Skeletal muscle tissue (tissue), 4 donors: ENCODE data around the gene GRM1. TPM values are rescaled to one million over a fixed set of nuclear protein-coding genes. Genes with fewer than 3 reads are reported as not detected.
"Not testable (repeated sequence)": the region's sequence is repeated elsewhere in the genome, so short reads cannot be mapped to it uniquely, and the experiment has no call there.

ENCODE experiments used
- H3K27ac ChIP-seq: one replicate; pipeline ENCODE4 v1.7.0; 2013; ENCODE audit warnings: mild to moderate bottlenecking, low read depth, low read length, inconsistent platforms
- H3K27me3 ChIP-seq, 3 donors: one replicate each; pipeline ENCODE4 v1.7.0; 2013; ENCODE audit warnings: low read length in 3 of 3; ENCODE audit not compliant: control insufficient read depth in 3 of 3, insufficient read depth in 3 of 3
- H3K36me3 ChIP-seq, 3 donors: one replicate each; pipeline ENCODE4 v1.7.0; 2013; ENCODE audit warnings: low read length in 3 of 3; ENCODE audit not compliant: control insufficient read depth in 3 of 3, insufficient read depth in 3 of 3
- H3K4me1 ChIP-seq, 3 donors: one replicate each; pipeline ENCODE4 v1.7.0; 2013; ENCODE audit warnings: low read length in 3 of 3, mild to moderate bottlenecking in 3 of 3; ENCODE audit not compliant: control insufficient read depth in 3 of 3, insufficient read depth in 3 of 3
- H3K4me3 ChIP-seq, 3 donors: one replicate each; pipeline ENCODE4 v1.7.0; 2013; ENCODE audit warnings: low read length in 3 of 3
- H3K9ac ChIP-seq, 3 donors: one replicate each; pipeline ENCODE4 v1.7.0; 2013; ENCODE audit warnings: low read length in 3 of 3, mild to moderate bottlenecking in 3 of 3, moderate library complexity in 2 of 3, low read depth in 1 of 3
- H3K9me3 ChIP-seq, 3 donors: one replicate each; pipeline ENCODE4 v1.7.0; 2013; ENCODE audit warnings: low read length in 3 of 3; ENCODE audit not compliant: control insufficient read depth in 3 of 3
- total RNA-seq: library from RNA; depleted of rRNA; stranded (reverse); fragments of >200 nt; gene quantifications from one replicate; pipeline ENCODE4 v1.2.3, GENCODE V29; 2014
- donor health status: Osteomylitis.

The GRM1 gene
- total RNA-seq, 1 donor from 2014 or later = under 0.01 TPM

DNA sequence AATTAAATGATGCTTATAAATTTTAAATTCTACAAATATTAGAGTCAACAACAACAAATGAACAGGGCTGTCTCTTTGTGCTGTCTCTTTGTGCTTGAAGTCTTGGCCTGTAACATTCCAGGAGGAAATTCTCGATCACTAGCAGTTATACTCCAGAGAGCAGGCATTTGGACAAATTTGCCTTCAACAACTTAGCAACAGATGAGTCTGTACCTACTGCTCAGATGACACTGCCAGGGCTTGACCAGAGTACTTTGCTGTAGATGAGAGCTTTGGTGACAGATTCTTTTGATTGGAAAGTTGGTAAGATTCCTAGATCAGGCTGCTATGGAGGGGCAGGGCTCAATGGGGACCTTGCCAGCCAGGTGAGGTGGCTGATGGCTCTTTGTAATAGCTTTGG, 217.2 kb downstream of the GRM1 start:
- Histone ChIP-seq H3K4me1 (no peaks in the 10 kb centered on the region), H3K27me3 (no peaks in the 10 kb centered on the region), H3K9ac (no peak overlapping the region), H3K9me3 (no peaks in the 10 kb centered on the region), H3K27ac (no peak overlapping the region), H3K4me3 (no peak overlapping the region), H3K36me3 (no peaks in the 10 kb centered on the region)

GRCh38 chr6:146253691-146254090, 224.8 kb downstream of the GRM1 start:
- Histone ChIP-seq H3K36me3 (no peaks in the 10 kb centered on the region), H3K27me3 (no peaks in the 10 kb centered on the region), H3K9ac (no peak overlapping the region), H3K4me1 (no peaks in the 10 kb centered on the region), H3K4me3 (no peak overlapping the region), H3K27ac (no peak overlapping the region), H3K9me3 (no peaks in the 10 kb centered on the region)

GRCh38 chr6:146258206-146258605, 229.3 kb downstream of the GRM1 start:
- Histone ChIP-seq H3K4me3 (no peak overlapping the region), H3K36me3 (no peaks in the 10 kb centered on the region), H3K27ac (no peak overlapping the region), H3K4me1 (no peaks in the 10 kb centered on the region), H3K9me3 (no peaks in the 10 kb centered on the region), H3K9ac (no peak overlapping the region), H3K27me3 (no peaks in the 10 kb centered on the region)

DNA sequence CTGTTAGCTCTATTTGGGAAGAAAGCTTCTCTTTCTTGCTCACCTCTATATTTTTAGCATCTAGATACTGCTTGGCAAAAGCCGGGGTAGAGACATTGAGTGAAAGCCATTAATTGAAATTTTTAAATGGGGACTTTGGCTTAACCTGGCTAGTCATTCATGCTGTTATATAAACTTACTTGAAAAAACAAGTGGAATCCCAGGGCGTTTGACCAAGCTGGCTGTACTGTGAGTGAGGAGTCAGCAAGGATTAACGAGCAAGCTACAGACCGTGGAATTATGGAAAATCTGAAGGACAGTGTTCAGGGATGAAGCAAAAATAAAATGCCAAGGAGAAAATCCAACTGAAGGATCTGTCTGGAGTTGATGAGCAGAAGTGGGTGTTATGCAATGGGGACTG, 232.0 kb downstream of the GRM1 start:
- no peaks in the 10 kb centered on the region for H3K36me3 ChIP-seq
- no peak overlapping the region for H3K9ac ChIP-seq
- no peaks in the 10 kb centered on the region for H3K4me1 ChIP-seq
- no peaks in the 10 kb centered on the region for H3K27me3 ChIP-seq
- H3K4me3 ChIP-seq = no peak overlapping the region
- H3K9me3 ChIP-seq = peaks cover 0 to 4% (median 0%) of the 10 kb centered on the region in 3 donors
- no peak overlapping the region for H3K27ac ChIP-seq

- peaks cover 0 to 4% (median 0%) of the 10 kb centered on the region in 3 donors for H3K9me3 ChIP-seq
- H3K9ac ChIP-seq = no peak overlapping the region
- no peaks in the 10 kb centered on the region for H3K4me1 ChIP-seq
- no peak overlapping the region for H3K4me3 ChIP-seq
- H3K27me3 ChIP-seq = no peaks in the 10 kb centered on the region
- no peaks in the 10 kb centered on the region for H3K36me3 ChIP-seq
- H3K27ac ChIP-seq = no peak overlapping the region
Observed at GRCh38 chr6:146265056-146265455, 236.2 kb downstream of the GRM1 start.

DNA sequence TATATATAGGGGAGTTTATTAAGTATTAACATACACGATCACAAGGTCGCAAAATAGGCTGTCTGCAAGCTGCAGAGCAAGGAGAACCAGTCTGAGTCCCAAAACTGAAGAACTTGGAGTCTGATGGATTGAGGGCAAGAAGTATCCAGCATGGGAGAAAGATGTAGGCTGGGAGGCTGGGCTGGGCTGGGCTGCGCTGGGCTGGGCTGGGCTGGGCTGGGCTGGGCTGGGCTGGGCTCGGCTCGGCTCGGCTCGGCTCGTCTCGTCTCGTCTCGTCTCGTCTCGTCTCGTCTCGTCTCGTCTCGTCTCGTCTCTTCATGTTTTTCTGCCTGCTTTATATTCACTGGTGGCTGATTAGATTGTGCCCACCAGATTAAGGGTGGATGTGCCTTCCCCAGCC, 238.6 kb downstream of the GRM1 start:
- H3K9ac ChIP-seq = no peak overlapping the region
- no peak overlapping the region for H3K4me3 ChIP-seq
- H3K9me3 ChIP-seq = peaks cover 0 to 4% (median 0%) of the 10 kb centered on the region in 3 donors
- H3K4me1 ChIP-seq = no peaks in the 10 kb centered on the region
- no peak overlapping the region for H3K27ac ChIP-seq
- no peaks in the 10 kb centered on the region for H3K27me3 ChIP-seq
- no peaks in the 10 kb centered on the region for H3K36me3 ChIP-seq

DNA sequence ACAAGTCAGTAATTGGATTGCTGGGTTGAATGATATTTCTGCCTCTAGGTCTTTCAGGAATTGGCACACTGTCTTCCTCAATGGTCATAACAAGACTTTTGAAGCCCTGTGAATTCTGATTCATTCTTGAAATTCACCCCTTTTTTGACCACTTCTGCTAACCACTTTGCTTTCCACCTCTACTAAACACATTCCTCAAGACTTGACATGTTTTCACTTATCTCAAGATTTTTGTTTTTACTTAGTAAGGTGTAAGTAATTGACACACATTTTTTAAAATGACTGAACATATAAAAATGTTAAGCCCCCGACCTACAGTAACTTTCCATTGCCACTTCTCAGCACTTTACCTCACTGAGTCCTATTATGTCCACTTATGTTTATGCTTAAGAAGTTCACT, 239.1 kb downstream of the GRM1 start:
- no peaks in the 10 kb centered on the region for H3K27me3 ChIP-seq
- H3K4me3 ChIP-seq = no peak overlapping the region
- peaks cover 0 to 4% (median 0%) of the 10 kb centered on the region in 3 donors for H3K9me3 ChIP-seq
- H3K9ac ChIP-seq = no peak overlapping the region
- no peaks in the 10 kb centered on the region for H3K4me1 ChIP-seq
- no peak overlapping the region for H3K27ac ChIP-seq
- no peaks in the 10 kb centered on the region for H3K36me3 ChIP-seq

DNA sequence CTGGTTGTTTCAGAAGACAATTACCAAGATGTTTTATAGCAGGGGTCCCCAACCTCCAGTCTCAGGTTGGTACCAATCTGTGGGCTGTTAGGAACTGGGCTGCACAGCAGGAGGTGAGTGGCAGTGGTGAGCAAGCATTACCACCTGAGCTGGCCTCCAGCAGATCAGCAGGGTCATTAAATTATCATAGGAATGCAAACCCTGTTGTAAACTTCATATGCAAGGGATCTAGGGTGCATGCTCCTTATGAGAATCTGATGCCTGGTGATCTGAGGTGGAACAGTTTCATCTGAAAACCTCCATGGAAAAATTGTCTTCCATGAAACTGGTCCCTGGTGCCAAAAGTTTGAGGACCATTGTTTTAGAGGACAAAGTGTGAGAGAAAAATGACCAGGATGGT, 240.6 kb downstream of the GRM1 start:
- Histone ChIP-seq H3K4me3 (no peak overlapping the region), H3K9ac (no peak overlapping the region), H3K36me3 (no peaks in the 10 kb centered on the region), H3K4me1 (no peaks in the 10 kb centered on the region), H3K27me3 (no peaks in the 10 kb centered on the region), H3K9me3 (peaks cover 0 to 4% (median 0%) of the 10 kb centered on the region in 3 donors), H3K27ac (no peak overlapping the region)

DNA sequence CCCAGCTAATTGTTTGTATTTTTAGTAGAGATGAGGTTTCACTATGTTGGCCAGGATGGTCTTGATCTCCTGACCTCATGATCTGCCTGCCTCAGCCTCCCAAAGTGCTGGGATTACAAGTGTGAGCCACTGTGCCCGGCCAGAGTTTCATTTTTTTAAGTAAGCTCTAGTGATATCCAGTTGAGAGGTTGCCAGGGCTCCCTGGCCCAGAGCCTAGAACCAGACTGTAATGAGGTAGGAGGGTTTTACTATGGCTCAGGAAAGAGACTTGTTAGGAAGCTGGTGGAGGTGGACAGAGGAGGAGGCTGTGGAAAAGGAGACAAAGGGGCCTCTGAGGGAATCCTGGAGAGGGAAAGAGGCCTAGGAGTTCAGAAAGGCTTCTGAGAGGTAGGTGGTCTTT, 242.3 kb downstream of the GRM1 start:
- H3K4me1 ChIP-seq, H3K27ac ChIP-seq, H3K4me3 ChIP-seq, H3K27me3 ChIP-seq, H3K9ac ChIP-seq, H3K9me3 ChIP-seq, H3K36me3 ChIP-seq: not testable (repeated sequence)

GRCh38 chr6:146273490-146273889, 244.6 kb downstream of the GRM1 start:
- Histone ChIP-seq H3K4me3 (no peak overlapping the region), H3K27me3 (no peaks in the 10 kb centered on the region), H3K9me3 (no peaks in the 10 kb centered on the region), H3K9ac (no peak overlapping the region), H3K4me1 (no peaks in the 10 kb centered on the region), H3K36me3 (no peaks in the 10 kb centered on the region), H3K27ac (no peak overlapping the region)

DNA sequence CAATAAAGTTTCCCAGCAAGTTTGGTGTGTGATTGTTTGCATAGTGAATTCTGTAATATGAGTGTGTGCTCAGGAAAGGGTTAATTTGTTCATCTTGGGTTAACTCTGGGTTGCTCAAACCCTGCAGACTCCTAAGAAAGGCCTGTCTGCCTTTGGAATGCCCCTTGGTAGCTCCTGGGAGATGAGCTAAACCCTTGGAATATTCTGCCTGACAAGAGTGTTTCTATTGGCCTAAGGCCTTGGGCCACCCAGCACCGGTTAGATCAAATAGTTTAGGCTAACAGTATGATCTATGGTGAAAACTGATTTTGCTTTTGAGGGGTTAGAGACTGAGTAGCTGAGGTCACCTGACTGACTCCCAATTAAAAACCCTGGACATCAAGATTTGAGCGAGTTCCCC, 248.3 kb downstream of the GRM1 start:
- H3K27me3 ChIP-seq = no peaks in the 10 kb centered on the region
- no peak overlapping the region for H3K9ac ChIP-seq
- no peaks in the 10 kb centered on the region for H3K9me3 ChIP-seq
- H3K27ac ChIP-seq = no peak overlapping the region
- no peaks in the 10 kb centered on the region for H3K4me1 ChIP-seq
- H3K4me3 ChIP-seq = no peak overlapping the region
- no peaks in the 10 kb centered on the region for H3K36me3 ChIP-seq
